ENCODE measurements around the gene PLA2G6.

Gene PLA2G6, protein sequence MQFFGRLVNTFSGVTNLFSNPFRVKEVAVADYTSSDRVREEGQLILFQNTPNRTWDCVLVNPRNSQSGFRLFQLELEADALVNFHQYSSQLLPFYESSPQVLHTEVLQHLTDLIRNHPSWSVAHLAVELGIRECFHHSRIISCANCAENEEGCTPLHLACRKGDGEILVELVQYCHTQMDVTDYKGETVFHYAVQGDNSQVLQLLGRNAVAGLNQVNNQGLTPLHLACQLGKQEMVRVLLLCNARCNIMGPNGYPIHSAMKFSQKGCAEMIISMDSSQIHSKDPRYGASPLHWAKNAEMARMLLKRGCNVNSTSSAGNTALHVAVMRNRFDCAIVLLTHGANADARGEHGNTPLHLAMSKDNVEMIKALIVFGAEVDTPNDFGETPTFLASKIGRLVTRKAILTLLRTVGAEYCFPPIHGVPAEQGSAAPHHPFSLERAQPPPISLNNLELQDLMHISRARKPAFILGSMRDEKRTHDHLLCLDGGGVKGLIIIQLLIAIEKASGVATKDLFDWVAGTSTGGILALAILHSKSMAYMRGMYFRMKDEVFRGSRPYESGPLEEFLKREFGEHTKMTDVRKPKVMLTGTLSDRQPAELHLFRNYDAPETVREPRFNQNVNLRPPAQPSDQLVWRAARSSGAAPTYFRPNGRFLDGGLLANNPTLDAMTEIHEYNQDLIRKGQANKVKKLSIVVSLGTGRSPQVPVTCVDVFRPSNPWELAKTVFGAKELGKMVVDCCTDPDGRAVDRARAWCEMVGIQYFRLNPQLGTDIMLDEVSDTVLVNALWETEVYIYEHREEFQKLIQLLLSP

DNA sequence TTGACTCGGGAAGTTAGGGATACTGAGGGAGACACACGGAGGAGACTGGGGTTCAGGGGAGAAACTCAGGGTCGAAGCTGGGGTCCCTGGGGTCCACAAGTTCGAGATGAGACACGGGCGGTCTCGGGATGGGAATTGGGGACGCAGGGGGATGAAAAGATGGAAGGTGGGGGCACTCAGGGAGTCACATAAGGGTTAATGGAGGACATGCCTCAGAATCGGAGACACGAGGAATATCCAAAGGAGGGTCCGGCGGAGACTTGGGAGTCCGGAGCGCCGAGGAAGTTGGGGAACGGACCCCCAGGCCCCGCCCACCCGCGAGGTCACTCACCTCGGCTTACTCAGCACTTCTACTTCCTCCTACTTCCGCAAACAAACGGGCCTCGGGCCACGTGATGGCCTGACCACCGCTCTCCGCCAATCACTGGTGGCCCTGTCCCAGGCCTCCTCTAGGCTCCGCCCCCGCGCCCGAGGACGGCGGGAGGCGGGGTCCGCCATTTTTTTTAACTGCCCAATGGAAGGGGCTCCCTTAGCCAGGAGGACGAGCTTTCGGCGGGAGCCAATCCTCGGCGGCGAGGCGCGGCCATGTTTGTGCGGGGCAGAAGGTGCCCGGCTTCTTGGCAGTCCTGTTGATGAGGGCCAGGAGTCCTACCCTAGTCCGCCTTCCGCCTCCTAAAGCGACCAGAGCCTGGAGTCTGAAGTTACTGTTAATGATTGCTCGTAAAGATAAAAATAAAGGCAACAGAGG, at the start of gene PLA2G6:
Gene PLA2G6 (minus strand): TSS at position 378 of the 748 bp plus-strand sequence. CDS start 12,404 bp downstream, outside the sequence.
- Mint-ChIP-seq H3K27me3 (no peaks in the 10 kb centered on the region), H3K36me3 (ENCODE audit: insufficient read depth) (peaks cover 12% of the 10 kb centered on the region), H3K4me3 (peak within 1 kb of the TSS; percentile 90), H3K9me3 (no peaks in the 10 kb centered on the region), H3K4me1 (peaks cover 39% of the 10 kb centered on the region), H3K27ac (ENCODE audit: low read depth) (peak within 1 kb of the TSS; percentile 92)
- DNase-seq (ENCODE audit: low spot score in 2 of 2): peak; percentile 94 to 95
- ATAC-seq (replicated peaks; ENCODE audit: extremely low read depth, poor library complexity, severe bottlenecking): peak; percentile 81

- peaks cover 5% of the 10 kb centered on the region for H3K36me3 Mint-ChIP-seq (ENCODE audit: insufficient read depth)
- ATAC-seq (replicated peaks; ENCODE audit: extremely low read depth, poor library complexity, severe bottlenecking) (no peak), DNase-seq (ENCODE audit: low spot score in 2 of 2) (no peak)
- no peak overlapping the region for H3K27ac Mint-ChIP-seq (ENCODE audit: low read depth)
- no peak overlapping the region for H3K4me3 Mint-ChIP-seq
- H3K4me1 Mint-ChIP-seq: peaks cover 15% of the 10 kb centered on the region
- no peaks in the 10 kb centered on the region for H3K9me3 Mint-ChIP-seq
- H3K27me3 Mint-ChIP-seq: no peaks in the 10 kb centered on the region
These were observed 49.3 kb upstream of the PLA2G6 start for GRCh38 chr22:38230916-38231315.

- H3K27ac Mint-ChIP-seq (ENCODE audit: low read depth): no peak overlapping the region
- peaks cover 15% of the 10 kb centered on the region for H3K4me1 Mint-ChIP-seq
- ATAC-seq (replicated peaks; ENCODE audit: extremely low read depth, poor library complexity, severe bottlenecking) (peak; percentile 60), DNase-seq (ENCODE audit: low spot score in 2 of 2) (peak in 1 of 2 donors; percentile 32)
- H3K36me3 Mint-ChIP-seq (ENCODE audit: insufficient read depth): peaks cover 8% of the 10 kb centered on the region
- H3K9me3 Mint-ChIP-seq: no peaks in the 10 kb centered on the region
- no peaks in the 10 kb centered on the region for H3K27me3 Mint-ChIP-seq
- H3K4me3 Mint-ChIP-seq: no peak overlapping the region
These were observed 48.6 kb upstream of the PLA2G6 start for GRCh38 chr22:38230108-38230825.

GRCh38 chr22:38228873-38229740, 47.5 kb upstream of the PLA2G6 start:
- Mint-ChIP-seq H3K27me3 (no peaks in the 10 kb centered on the region), H3K27ac (ENCODE audit: low read depth) (peak overlapping the region; percentile 65), H3K36me3 (ENCODE audit: insufficient read depth) (peaks cover 8% of the 10 kb centered on the region), H3K4me3 (no peak overlapping the region), H3K4me1 (peaks cover 15% of the 10 kb centered on the region), H3K9me3 (no peaks in the 10 kb centered on the region)
- DNase-seq (ENCODE audit: low spot score in 2 of 2) (no peak), ATAC-seq (replicated peaks; ENCODE audit: extremely low read depth, poor library complexity, severe bottlenecking) (no peak)

DNA sequence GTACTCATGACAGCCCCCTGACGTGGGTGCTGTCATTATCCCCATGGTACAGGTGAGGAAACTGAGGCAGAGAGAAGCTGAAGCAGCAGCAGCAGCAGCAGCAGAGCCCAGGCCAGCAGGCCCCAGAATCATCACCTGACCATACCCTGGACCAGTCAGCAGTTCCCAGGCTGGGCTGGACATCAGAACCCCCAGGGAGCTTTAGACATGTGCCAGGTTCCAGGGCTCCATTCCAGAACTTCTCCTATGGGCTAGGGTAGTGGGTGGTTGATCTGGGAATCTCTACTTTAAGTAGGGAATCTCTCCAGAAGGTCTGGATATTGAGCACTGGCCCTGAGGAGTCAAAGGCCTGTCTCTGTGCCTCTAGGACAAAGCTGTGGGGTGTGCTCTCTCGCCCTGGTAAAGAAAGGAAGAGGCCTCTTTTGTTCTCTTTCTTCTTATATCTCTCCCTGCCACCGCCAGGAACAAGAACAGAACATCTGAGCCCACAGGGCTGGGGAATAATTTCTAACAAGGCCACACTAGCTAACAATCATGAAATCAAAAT, 46.8 kb upstream of the PLA2G6 start:
- Mint-ChIP-seq H3K27ac (ENCODE audit: low read depth) (peak overlapping the region; percentile 65), H3K36me3 (ENCODE audit: insufficient read depth) (peaks cover 8% of the 10 kb centered on the region)

GRCh38 chr22:38226853-38227649, 45.4 kb upstream of the PLA2G6 start:
- no peak overlapping the region for H3K27ac Mint-ChIP-seq (ENCODE audit: low read depth)
- peaks cover 9% of the 10 kb centered on the region for H3K36me3 Mint-ChIP-seq (ENCODE audit: insufficient read depth)
- H3K9me3 Mint-ChIP-seq: no peaks in the 10 kb centered on the region
- DNase-seq (ENCODE audit: low spot score in 2 of 2): no peak
- H3K4me3 Mint-ChIP-seq: no peak overlapping the region
- no peaks in the 10 kb centered on the region for H3K27me3 Mint-ChIP-seq
- H3K4me1 Mint-ChIP-seq: peaks cover 15% of the 10 kb centered on the region
- no peak for ATAC-seq (replicated peaks; ENCODE audit: extremely low read depth, poor library complexity, severe bottlenecking)

More for the DNA sequence above, 46.8 kb upstream of the PLA2G6 start:
- no peak for ATAC-seq (replicated peaks; ENCODE audit: extremely low read depth, poor library complexity, severe bottlenecking)
- Mint-ChIP-seq H3K4me3 (no peak overlapping the region), H3K27me3 (no peaks in the 10 kb centered on the region), H3K4me1 (peaks cover 15% of the 10 kb centered on the region), H3K9me3 (no peaks in the 10 kb centered on the region)
- DNase-seq (ENCODE audit: low spot score in 2 of 2): no peak

DNA sequence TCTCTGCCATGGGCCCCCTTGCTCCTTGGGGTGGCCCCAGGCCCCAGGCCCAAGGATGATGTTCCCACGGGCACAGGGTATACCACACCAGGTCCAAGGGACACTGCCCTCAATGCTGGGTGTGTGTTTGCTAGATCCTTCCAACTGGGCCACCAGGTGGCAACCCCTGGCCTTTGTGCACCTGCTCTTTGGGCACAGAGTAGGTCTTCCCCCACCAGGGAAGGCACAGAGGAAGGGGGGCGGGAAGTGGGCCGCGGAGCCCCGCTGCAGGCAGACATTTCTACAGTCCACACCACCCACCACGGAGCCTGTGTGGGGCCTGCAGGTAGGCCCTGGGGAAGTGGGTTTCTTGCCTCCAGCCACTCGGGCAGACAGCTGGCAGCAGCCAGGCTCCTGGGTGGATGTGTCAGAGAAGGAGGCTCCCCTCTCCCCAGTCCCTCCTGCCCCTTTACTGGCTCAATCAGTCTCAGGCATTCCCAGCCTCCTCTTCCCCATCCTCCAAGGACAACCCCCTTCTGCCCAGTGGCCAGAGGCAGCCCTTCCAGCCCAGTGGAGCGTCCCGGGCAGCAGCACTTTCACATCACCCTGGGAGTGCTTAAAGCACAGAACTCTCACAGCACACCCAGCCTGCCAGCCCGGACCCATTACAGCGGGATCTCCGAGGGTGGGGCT, 41.8 kb upstream of the PLA2G6 start:
- H3K27me3 Mint-ChIP-seq: no peaks in the 10 kb centered on the region
- no peak overlapping the region for H3K27ac Mint-ChIP-seq (ENCODE audit: low read depth)
- no peak overlapping the region for H3K4me3 Mint-ChIP-seq
- ATAC-seq (replicated peaks; ENCODE audit: extremely low read depth, poor library complexity, severe bottlenecking) (no peak), DNase-seq (ENCODE audit: low spot score in 2 of 2) (no peak)
- peaks cover 7% of the 10 kb centered on the region for H3K4me1 Mint-ChIP-seq
- H3K36me3 Mint-ChIP-seq (ENCODE audit: insufficient read depth): peaks cover 9% of the 10 kb centered on the region
- no peaks in the 10 kb centered on the region for H3K9me3 Mint-ChIP-seq

DNA sequence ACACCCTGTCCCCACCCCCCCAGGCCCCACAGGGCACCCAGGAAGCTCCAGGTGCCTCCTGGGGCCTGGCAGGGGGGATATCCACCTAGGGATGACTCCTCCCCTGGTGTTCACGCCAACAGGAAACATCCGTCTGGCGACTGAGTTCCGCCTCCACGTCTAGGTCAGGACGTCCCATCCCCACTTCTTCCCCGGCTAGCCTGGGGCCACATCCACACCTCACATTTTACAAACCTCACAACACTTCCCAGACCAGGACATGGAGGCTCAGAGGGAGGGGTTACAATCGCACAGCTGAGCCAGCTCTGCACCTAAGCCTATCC, 41.1 kb upstream of the PLA2G6 start:
- no peaks in the 10 kb centered on the region for H3K9me3 Mint-ChIP-seq
- H3K27me3 Mint-ChIP-seq: no peaks in the 10 kb centered on the region
- ATAC-seq (replicated peaks; ENCODE audit: extremely low read depth, poor library complexity, severe bottlenecking): no peak
- peaks cover 11% of the 10 kb centered on the region for H3K36me3 Mint-ChIP-seq (ENCODE audit: insufficient read depth)
- peaks cover 7% of the 10 kb centered on the region for H3K4me1 Mint-ChIP-seq
- H3K27ac Mint-ChIP-seq (ENCODE audit: low read depth): no peak overlapping the region
- no peak overlapping the region for H3K4me3 Mint-ChIP-seq
- no peak for DNase-seq (ENCODE audit: low spot score in 2 of 2)

GRCh38 chr22:38221908-38222796, 40.5 kb upstream of the PLA2G6 start:
- Mint-ChIP-seq H3K9me3 (no peaks in the 10 kb centered on the region), H3K4me3 (no peak overlapping the region), H3K4me1 (peaks cover 7% of the 10 kb centered on the region), H3K27me3 (no peaks in the 10 kb centered on the region), H3K27ac (ENCODE audit: low read depth) (no peak overlapping the region), H3K36me3 (ENCODE audit: insufficient read depth) (peaks cover 13% of the 10 kb centered on the region)
- DNase-seq (ENCODE audit: low spot score in 2 of 2) (no peak), ATAC-seq (replicated peaks; ENCODE audit: extremely low read depth, poor library complexity, severe bottlenecking) (no peak)

- ATAC-seq (replicated peaks; ENCODE audit: extremely low read depth, poor library complexity, severe bottlenecking): no peak
- Mint-ChIP-seq H3K4me1 (peaks cover 7% of the 10 kb centered on the region), H3K27me3 (no peaks in the 10 kb centered on the region), H3K9me3 (no peaks in the 10 kb centered on the region), H3K4me3 (no peak overlapping the region), H3K36me3 (ENCODE audit: insufficient read depth) (peaks cover 18% of the 10 kb centered on the region), H3K27ac (ENCODE audit: low read depth) (peak overlapping the region; percentile 32)
- DNase-seq (ENCODE audit: low spot score in 2 of 2): no peak
These were observed 39.8 kb upstream of the PLA2G6 start for GRCh38 chr22:38221407-38221806.

All from central memory CD8-positive, alpha-beta T cell (primary cell).